Suppressor macrophage treated with lipopolysaccharide for 4 hours (primary cell): ENCODE results near the gene MED25.

Experiments used
- DNase-seq: peaks from one replicate; pipeline ENCODE4 v3.0.0-alpha.2; 2020

The MED25 gene

DNA sequence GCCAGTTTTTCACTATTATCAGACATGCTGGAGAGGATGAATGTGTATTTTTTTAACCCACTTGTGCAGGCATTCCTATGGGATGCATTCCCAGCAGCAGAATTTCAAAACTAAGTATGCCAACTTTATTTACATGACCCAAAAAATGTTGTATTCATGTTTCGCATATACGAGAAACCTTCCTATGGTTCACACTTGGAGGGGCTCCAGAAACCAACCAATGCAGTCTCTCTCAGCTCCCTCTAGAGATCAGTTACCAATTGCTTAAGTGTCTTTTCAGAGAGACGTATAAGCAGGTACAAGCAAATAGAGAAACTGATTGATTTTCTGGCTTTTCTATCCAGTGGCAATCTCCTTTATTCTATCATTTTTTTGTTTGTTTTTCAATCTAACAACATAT, 27.3 kb downstream of the MED25 start:
- no peak for DNase-seq

DNA sequence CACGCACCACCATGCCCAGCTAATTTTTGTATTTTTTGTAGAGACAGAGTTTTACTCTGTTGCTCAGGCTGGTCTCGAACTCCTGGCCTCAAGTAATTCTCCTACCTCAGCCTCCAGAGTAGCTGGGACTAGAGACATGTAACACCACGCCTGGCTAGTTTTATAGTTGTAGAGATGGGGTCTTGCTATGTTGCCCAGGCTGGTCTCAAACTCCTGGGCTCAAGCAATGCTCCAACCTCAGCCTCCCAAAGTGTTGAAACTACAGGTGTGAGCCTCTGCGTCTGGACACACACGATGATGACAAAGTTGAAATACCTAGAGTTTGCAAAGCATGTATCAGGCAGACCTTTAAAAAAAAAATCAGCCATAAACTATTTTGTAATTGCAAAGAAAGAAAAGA, 28.3 kb downstream of the MED25 start:
- no peak for DNase-seq

GRCh38 chr19:49847731-49848696, 29.9 kb downstream of the MED25 start:
- DNase-seq, result peak; percentile 79

GRCh38 chr19:49848938-49849337, 30.8 kb downstream of the MED25 start:
- no peak for DNase-seq

GRCh38 chr19:49849433-49850220, 31.5 kb downstream of the MED25 start:
- no peak for DNase-seq

- DNase-seq, result no peak
Observed at GRCh38 chr19:49850221-49850486, 32.1 kb downstream of the MED25 start.

DNA sequence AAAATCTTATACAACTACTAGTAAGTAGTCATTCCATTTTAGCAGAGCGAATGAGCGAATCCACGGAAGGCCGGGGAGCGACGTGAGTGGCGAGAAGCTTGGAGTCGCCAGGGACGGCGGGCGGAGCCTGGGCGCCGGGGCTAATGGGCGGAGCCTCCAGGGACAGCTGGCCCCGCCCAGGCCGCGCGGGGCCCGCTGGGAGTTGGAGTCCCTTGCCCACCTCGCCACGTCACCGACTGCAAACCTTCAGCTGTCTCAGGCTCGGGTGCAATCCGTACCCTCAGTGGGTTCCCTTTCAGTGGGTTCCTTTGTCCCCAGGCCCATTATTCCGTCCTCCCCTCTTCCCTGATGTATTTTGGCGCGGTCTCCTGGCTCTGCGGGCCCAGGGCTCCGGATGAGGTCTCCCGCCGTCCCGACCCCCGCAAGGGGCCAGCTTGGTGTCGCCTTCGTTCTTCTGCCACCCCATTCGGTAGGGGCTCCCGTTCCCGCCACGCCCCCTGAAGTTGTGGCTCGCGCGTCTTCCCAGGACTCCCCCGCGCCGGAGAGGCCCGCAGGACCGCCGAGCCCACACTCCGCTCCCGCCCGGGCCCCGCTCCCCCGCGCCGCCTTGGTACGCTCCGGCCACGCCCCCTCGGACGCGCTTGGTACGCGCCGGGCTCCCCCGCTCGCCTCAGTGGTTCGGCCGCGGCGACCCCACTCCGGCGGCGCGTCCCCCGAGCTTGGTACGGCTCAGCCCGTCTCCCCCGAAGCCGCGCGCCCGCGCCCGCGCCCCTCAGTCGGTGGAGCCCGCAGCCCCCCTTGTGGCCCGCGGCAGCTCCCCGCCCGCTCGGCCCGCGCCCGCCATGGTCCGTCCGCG, 32.6 kb downstream of the MED25 start, which contains the start of gene PTOV1:
PTOV1 (plus strand) TSS at position 673 of the 856 bp plus-strand sequence.
- peak; percentile 97 for DNase-seq

GRCh38 chr19:49851456-49852259, 33.6 kb downstream of the MED25 start:
- no peak for DNase-seq

- DNase-seq, result no peak
Observed at GRCh38 chr19:49852631-49853126, 34.6 kb downstream of the MED25 start.

DNA sequence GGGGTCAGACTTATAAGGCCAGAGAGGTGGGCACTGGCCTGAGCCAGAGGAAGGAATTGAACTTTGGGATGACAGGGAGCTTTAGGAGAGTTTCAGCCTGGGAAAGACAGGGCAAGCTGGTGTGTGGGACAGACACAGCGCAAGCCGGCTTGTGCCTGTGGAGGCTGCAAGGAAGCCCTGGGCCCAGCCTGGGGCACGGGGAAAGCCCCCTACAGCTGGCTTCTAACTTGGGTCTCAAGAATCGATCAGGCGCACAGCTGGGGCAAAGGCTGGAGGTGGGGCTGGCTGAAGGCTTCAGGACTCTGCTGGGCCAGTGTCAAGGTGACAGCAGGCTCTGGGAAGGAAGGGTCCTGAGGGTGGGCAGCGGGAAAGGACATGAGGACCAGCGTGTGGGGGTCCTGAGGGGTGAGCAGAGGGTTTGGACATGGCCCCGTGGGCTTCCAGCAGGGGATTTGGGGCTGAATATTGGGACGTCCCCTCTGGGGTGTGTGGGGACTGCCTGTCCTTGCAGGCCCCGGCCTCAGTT, 35.8 kb downstream of the MED25 start:
- DNase-seq, result no peak

DNA sequence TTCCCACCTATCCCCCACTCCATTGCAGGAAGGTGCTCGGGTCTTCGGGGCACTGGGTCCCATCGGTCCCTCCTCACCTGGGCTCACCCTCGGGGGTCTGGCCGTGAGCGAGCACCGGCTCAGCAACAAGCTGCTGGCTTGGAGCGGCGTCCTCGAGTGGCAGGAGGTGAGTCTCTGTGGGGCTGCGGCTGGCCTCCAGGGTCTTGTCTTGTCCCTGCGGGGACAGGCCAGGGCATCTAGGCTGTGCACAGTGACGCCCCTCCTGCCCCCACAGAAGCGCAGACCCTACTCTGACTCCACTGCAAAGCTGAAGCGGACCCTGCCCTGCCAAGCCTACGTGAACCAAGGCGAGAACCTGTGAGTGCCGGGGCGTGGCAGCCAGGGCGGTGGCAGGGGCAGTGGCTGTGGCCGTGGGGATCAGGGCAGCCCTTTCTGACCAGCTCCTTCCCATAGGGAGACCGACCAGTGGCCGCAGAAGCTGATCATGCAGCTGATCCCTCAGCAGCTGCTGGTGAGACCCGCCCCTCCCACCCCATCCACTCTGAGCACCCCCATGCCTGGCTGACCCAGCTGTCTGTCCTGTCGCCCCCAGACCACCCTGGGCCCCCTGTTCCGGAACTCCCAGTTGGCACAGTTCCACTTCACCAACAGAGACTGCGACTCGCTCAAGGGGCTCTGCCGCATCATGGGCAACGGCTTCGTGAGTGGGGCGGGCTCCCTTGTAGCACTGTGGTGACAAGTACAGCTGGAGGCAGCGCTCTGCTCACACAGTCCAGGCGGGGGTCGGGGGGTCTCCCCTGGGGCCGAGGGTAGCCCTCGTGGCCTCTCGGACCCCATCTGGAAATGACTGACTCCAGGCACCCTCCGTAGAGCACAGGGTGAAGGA, 36.5 kb downstream of the MED25 start:
- no peak for DNase-seq

DNA sequence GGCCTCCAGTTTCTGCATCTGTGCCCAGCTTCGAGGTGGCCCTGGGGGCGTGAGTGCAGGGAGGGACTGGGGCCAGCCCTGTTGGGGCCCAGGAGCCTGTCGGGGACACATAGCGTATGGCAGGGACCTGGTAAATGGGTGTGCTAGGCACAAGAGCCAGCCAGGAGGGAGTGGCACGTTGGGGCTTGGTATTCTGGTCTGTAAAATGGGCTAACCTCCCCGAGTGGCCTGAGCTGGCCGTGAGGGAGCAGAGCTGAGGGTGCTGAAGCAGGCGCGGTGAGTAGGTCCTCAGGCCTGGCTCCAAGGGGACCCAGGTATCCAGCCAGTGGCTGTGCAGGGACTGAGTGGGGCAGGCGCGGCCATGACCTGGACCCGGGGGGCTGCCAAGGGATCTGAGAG, 37.2 kb downstream of the MED25 start:
- DNase-seq, result no peak

DNA sequence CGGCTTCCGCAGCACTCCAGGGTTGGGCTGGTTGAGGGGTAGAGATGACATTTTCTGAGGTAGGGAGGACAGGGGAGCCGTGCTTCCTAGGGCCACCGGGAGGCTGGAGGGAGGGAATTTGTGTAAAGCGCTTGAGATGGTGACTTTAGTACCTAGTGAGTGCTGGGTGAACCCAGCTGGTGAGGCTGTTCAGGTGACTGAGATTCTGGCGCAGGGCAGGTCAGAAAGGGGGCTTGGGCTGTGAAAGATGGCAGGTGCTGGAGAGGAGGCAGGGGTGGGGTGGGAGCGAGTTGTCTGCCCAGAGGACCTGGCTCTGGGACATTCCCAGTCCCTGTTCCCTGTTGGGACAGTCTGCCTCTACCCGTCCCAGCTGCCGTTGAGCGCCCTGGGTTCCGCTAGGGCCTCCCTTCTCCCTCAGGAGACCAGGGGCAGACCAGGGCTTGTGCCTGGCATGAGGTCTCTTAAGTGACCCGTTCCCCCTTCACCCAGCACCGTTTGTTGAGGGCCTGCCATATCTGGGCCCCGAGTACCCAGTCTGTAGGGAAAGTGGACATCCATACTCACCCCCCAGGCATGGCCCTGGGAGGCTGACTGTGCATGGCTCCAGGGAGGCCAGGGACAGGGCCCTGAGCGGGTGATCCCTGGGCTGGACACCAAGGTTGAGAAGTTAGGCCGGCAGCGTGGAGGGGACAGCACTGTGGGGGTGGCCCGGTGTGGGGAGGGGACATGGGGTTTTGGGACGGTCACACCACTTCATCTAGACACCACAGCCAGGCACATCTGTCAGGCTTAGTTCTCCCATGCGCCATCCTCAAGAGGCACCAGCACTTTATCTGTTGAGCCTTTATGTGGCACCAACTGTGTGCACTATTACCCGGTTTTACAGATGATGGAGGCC, 37.8 kb downstream of the MED25 start:
- no peak for DNase-seq

GRCh38 chr19:49856574-49857021, 38.5 kb downstream of the MED25 start:
- no peak for DNase-seq

DNA sequence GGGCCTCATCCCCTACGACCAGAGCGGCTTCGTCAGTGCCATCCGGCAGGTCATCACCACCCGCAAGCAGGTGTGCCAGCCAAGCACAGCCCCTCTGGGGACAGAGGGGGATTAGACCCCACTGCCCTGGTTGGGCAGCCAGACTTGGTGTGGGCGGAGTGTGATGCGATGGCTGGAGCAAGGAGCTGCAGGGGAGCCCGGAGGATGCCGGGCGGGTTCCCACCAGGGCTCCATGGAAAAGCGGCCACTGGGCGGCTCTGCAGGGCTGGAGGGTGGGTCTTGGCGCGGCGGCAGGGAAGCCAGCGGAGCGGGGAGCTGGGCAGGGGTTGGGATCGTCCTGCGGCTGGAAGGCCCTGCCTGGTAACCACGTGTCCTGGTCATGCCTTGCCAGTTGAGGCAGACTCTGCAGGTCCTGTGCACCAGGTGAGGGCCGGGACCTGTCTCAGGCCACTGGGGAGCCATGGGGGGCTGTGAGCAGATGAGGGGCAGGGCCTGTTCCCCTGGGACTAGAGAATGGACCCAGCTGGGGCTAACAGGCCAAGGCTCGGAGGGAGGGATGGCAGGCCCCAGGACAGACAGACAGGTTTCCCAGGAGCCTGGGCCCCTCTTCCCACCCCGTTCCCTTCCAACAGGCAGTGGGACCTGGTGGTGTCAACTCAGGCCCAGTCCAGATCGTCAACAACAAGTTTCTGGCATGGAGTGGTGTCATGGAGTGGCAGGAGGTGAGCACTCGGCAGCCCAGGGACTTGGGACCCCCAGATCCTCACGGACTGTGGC, 39.2 kb downstream of the MED25 start:
- no peak for DNase-seq

GRCh38 chr19:49857838-49858087, 39.7 kb downstream of the MED25 start:
- DNase-seq, result no peak

GRCh38 chr19:49858088-49858985, 40.2 kb downstream of the MED25 start:
- DNase-seq, result no peak
